ENCODE data around the gene PTPRA. TPM values are rescaled to one million over a fixed set of nuclear protein-coding genes. Genes with fewer than 3 reads are reported as not detected.

Gene PTPRA
- total and polyA plus RNA-seq, 9 of the 15 experiments (the other 6 are each of a cell fraction or from before 2014, with no cell fraction given) = 3.4 to 80.5 (median 28.0) TPM

GRCh38 chr20:3077618-3078134 is 204.4 kb downstream of the PTPRA start (continued):
- TF ChIP-seq MLLT1 (IDR thresholded peaks at IDR 0.05) (peak in 1 of 2 experiments; percentile 77; a peak in 2 of 4 replicates), TRIM24 (IDR thresholded peaks at IDR 0.05) (peak; percentile 62 to 84), MTA2 (IDR thresholded peaks at IDR 0.05; ENCODE audit: low read depth) (peak; percentile 65), CBX3 (IDR thresholded peaks at IDR 0.05; ENCODE audit: borderline replicate concordance in 1 of 2, low read length in 2 of 2) (peak in 1 of 2 experiments; percentile 70; a peak in 1 of 3 replicates), TOE1 (IDR thresholded peaks at IDR 0.05; ENCODE audit: borderline replicate concordance) (no peak), TOE1 (CRISPR knock-in tag; IDR thresholded peaks at IDR 0.05; ENCODE audit: borderline replicate concordance, low read depth) (no peak), ZFX (CRISPR knock-in tag; IDR thresholded peaks at IDR 0.05) (peak; percentile 29; the same call in 1 of the 2 replicates), MCM2 (IDR thresholded peaks at IDR 0.05; ENCODE audit: low read depth) (no peak), MYC (IDR thresholded peaks at IDR 0.05; ENCODE audit: low read depth, low read length) (peak; percentile 47; the same call in 1 of the 2 replicates), MYC (CRISPR knock-in tag; IDR thresholded peaks at IDR 0.05; ENCODE audit: borderline replicate concordance, low read depth) (no peak), TAF9B (IDR thresholded peaks at IDR 0.05; ENCODE audit: partially characterized antibody) (peak; percentile 94), DACH1 (IDR thresholded peaks at IDR 0.05; ENCODE audit: partially characterized antibody) (peak; percentile 86), NRF1 (conservative IDR thresholded peaks at IDR 0.05 in 1 of 2, IDR thresholded peaks at IDR 0.05 in 1 of 2) (peak in 1 of 2 experiments; percentile 8; a peak in 1 of 4 replicates)
- TF ChIP-seq, protein P1, sequence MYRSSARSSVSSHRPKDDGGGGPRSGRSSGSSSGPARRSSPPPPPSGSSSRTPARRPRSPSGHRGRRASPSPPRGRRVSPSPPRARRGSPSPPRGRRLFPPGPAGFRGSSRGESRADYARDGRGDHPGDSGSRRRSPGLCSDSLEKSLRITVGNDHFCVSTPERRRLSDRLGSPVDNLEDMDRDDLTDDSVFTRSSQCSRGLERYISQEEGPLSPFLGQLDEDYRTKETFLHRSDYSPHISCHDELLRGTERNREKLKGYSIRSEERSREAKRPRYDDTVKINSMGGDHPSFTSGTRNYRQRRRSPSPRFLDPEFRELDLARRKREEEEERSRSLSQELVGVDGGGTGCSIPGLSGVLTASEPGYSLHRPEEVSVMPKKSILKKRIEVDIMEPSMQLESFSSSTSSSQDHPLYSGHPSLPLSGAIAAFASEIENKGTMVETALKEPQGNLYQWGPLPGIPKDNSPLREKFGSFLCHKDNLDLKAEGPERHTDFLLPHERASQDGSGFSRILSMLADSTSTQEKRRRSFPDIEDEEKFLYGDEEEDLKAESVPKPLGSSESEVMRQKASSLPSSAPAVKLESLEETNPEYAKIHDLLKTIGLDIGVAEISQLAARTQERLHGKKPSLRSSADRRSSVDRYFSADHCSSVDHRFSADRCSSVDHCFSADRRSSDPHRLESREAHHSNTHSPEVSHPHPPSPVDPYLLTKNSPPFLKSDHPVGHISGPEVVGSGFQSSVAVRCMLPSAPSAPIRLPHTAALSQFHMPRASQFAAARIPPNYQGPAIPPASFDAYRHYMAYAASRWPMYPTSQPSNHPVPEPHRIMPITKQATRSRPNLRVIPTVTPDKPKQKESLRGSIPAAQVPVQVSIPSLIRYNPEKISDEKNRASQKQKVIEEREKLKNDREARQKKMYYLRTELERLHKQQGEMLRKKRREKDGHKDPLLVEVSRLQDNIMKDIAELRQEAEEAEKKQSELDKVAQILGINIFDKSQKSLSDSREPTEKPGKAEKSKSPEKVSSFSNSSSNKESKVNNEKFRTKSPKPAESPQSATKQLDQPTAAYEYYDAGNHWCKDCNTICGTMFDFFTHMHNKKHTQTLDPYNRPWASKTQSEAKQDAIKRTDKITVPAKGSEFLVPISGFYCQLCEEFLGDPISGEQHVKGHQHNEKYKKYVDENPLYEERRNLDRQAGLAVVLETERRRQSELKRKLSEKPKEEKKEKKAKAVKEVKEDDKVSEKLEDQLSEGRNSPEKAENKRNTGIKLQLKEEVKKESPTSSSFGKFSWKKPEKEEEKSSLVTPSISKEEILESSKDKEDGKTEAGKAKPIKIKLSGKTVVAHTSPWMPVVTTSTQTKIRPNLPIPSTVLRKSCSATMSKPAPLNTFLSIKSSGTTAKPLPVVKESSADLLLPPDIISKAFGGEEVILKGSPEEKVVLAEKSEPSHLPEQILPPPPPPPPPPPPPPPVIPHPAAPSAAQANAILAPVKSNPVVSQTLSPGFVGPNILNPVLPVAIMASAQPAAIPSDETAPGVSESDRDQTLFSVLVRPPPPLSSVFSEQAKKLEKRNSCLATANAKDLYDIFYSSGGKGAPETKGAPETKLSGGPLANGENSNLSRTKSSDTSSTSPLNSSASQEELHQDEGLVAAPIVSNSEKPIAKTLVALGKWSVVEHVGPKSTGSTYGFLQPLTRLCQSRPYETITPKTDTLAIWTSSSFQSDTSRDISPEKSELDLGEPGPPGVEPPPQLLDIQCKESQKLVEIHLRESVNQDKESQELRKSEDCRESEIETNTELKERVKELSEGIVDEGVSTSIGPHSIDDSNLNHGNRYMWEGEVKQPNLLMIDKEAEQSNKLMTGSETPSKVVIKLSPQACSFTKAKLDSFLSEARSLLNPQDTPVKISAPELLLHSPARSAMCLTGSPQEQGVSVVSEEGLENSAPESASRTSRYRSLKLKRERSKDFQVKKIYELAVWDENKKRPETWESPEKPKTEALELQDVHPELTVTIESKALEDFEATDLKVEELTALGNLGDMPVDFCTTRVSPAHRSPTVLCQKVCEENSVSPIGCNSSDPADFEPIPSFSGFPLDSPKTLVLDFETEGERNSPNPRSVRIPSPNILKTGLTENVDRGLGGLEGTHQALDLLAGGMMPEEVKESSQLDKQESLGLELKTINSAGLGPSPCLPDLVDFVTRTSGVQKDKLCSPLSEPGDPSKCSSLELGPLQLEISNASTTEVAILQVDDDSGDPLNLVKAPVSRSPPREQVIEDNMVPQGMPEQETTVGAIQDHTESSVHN (IDR thresholded peaks at IDR 0.05; ENCODE audit: borderline replicate concordance in 1 of 2, low read depth in 1 of 2) = peak in 1 of 2 experiments; percentile 75; a peak in 2 of 4 replicates
- TF ChIP-seq, protein P2, sequence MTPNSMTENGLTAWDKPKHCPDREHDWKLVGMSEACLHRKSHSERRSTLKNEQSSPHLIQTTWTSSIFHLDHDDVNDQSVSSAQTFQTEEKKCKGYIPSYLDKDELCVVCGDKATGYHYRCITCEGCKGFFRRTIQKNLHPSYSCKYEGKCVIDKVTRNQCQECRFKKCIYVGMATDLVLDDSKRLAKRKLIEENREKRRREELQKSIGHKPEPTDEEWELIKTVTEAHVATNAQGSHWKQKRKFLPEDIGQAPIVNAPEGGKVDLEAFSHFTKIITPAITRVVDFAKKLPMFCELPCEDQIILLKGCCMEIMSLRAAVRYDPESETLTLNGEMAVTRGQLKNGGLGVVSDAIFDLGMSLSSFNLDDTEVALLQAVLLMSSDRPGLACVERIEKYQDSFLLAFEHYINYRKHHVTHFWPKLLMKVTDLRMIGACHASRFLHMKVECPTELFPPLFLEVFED (CRISPR knock-in tag; conservative IDR thresholded peaks at IDR 0.05) = no peak

Data from K562 (cell line).